HepG2 (cell line): ENCODE results near the gene GRB10. TPM values are rescaled to one million over a fixed set of nuclear protein-coding genes. Genes with fewer than 3 reads are reported as not detected.

Source experiments
- ARNT ChIP-seq: fragments of 450-650 bp; IDR thresholded peaks from 2 replicates; pipeline ENCODE4 v1.6.1; 2017
- BORCS8-MEF2B ChIP-seq: sonication (generic); formaldehyde crosslinking; IDR thresholded peaks from 2 replicates; pipeline ENCODE4 v1.8.0; 2022; ENCODE audit warnings: mild to moderate bottlenecking, missing genetic modification reagents
- ESRRA ChIP-seq: sonication (generic); formaldehyde crosslinking; IDR thresholded peaks from 2 replicates; pipeline ENCODE4 v1.5.1; 2020; ENCODE audit warnings: mild to moderate bottlenecking, low read depth, missing genetic modification reagents
- HNF4A ChIP-seq: sonication (generic); formaldehyde crosslinking; IDR thresholded peaks from 2 replicates; pipeline ENCODE4 v1.4.0; 2020; ENCODE audit warnings: missing genetic modification reagents
- MEF2D ChIP-seq: sonication (generic); formaldehyde crosslinking; IDR thresholded peaks from 2 replicates; pipeline ENCODE4 v1.5.1; 2020; ENCODE audit warnings: mild to moderate bottlenecking, missing genetic modification reagents
- MTA1 ChIP-seq: sonication (generic); formaldehyde crosslinking; IDR thresholded peaks from 2 replicates; pipeline ENCODE4 v1.4.0; 2020; ENCODE audit warnings: missing genetic modification reagents, mild to moderate bottlenecking, borderline replicate concordance
- PRDM10 ChIP-seq: sonication (generic); formaldehyde crosslinking; IDR thresholded peaks from 2 replicates; pipeline ENCODE4 v1.4.0; 2020; ENCODE audit warnings: low read depth, missing genetic modification reagents
- REXO4 ChIP-seq: sonication (generic); formaldehyde crosslinking; IDR thresholded peaks from 2 replicates; pipeline ENCODE4 v1.8.0; 2022; ENCODE audit warnings: missing genetic modification reagents, mild to moderate bottlenecking, borderline replicate concordance
- SNAI1 ChIP-seq: sonication (generic); formaldehyde crosslinking; IDR thresholded peaks from 2 replicates; pipeline ENCODE4 v1.5.0; 2020; ENCODE audit warnings: mild to moderate bottlenecking, missing genetic modification reagents, borderline replicate concordance
- ZMYM4 ChIP-seq: sonication (generic); formaldehyde crosslinking; IDR thresholded peaks from 2 replicates; pipeline ENCODE4 v1.8.1; 2023; ENCODE audit warnings: mild to moderate bottlenecking, missing genetic modification reagents
- ZNF546 ChIP-seq: sonication (generic); formaldehyde crosslinking; conservative IDR thresholded peaks from 2 replicates; pipeline ENCODE4 v1.8.1; 2023; ENCODE audit warnings: mild to moderate bottlenecking, missing genetic modification reagents
- ZNF556 ChIP-seq: sonication (generic); formaldehyde crosslinking; IDR thresholded peaks from 2 replicates; pipeline ENCODE4 v1.4.0; 2020; ENCODE audit warnings: mild to moderate bottlenecking, missing genetic modification reagents, borderline replicate concordance
- ZNF572 ChIP-seq: sonication (generic); formaldehyde crosslinking; IDR thresholded peaks from 2 replicates; pipeline ENCODE4 v1.5.1; 2020; ENCODE audit warnings: mild to moderate bottlenecking, missing genetic modification reagents
- ZNF644 ChIP-seq: IDR thresholded peaks from 2 replicates; pipeline ENCODE4 v1.6.1; 2016; ENCODE audit warnings: low read depth
- ZNF746 ChIP-seq: sonication (generic); formaldehyde crosslinking; IDR thresholded peaks from 2 replicates; pipeline ENCODE4 v1.8.0; 2022; ENCODE audit warnings: mild to moderate bottlenecking, missing genetic modification reagents
- polyA plus RNA-seq, 8 experiments: library from polyadenylated mRNA; depleted of rRNA in 3 of 8; stranded (reverse) in 7 of 8; unstranded in 1 of 8; fragments of >200 nt; fragmentation: Illumina TruSeq in 4 of 8; extraction: Trizol in 4 of 8; gene quantifications; 2 replicates each; pipeline versions ENCODE4 v1.2.1 to v1.2.3, GENCODE V29; 2011 to 2016; ENCODE audit warnings: low read depth in 4 of 8, missing spikeins in 1 of 8, mixed read lengths in 1 of 8; ENCODE audit not compliant: insufficient read depth in 1 of 8
- total RNA-seq, 5 experiments: library from RNA; depleted of rRNA; stranded (reverse); fragments of >200 nt; fragmentation: Illumina TruSeq; extraction: Trizol; gene quantifications; 2 replicates each; pipeline ENCODE4 v1.2.3, GENCODE V29; 2016; ENCODE audit warnings: low read depth in 1 of 5

GRB10 gene
- total and polyA plus RNA-seq, 2 of the 13 experiments (the other 11 are each of a cell fraction or from before 2014, with no cell fraction given), result 4.0 to 6.8 TPM

GRCh38 chr7:50594734-50595485, 187.8 kb downstream of the GRB10 start (continued):
- TF ChIP-seq ZMYM4 (CRISPR knock-in tag) (peak; percentile 82), PRDM10 (0 out of 2 replicates have a peak, but pooled peaks have one; percentile 18), HNF4A (CRISPR knock-in tag) (peak; percentile 67), MEF2D (CRISPR knock-in tag) (peak; percentile 2; the same call in 1 of the 2 replicates), MTA1 (CRISPR knock-in tag) (peak; percentile 76), ZNF546 (no peak), ZNF556 (CRISPR knock-in tag) (peak; percentile 38; the same call in 1 of the 2 replicates), ZNF644 (CRISPR knock-in tag) (no peak), ZNF746 (CRISPR knock-in tag) (peak; percentile 41; the same call in 1 of the 2 replicates), REXO4 (no peak), ARNT (no peak), ESRRA (CRISPR knock-in tag) (peak; percentile 97), BORCS8-MEF2B (CRISPR knock-in tag) (peak; percentile 31; the same call in 1 of the 2 replicates), ZNF572 (no peak), SNAI1 (CRISPR knock-in tag) (no peak)
